HFFc6 (cell line): ENCODE measurements around the gene SLFN11. TPM values are rescaled to one million over a fixed set of nuclear protein-coding genes. Genes with fewer than 3 reads are reported as not detected.

Experiments
- DNase-seq: peaks from one replicate; pipeline ENCODE4 v3.0.0-alpha.2; 2018
- H3K27ac Mint-ChIP-seq: 2 replicates; pipeline ENCODE4 v1.8.0; 2020; ENCODE audit warnings: mild to moderate bottlenecking, mixed read lengths
- H3K27me3 Mint-ChIP-seq: 2 replicates; pipeline ENCODE4 v1.8.0; 2021; ENCODE audit warnings: mild to moderate bottlenecking, moderate library complexity, mixed read lengths; ENCODE audit not compliant: insufficient read depth
- H3K36me3 Mint-ChIP-seq: 2 replicates; pipeline ENCODE4 v1.8.0; 2021; ENCODE audit warnings: low read depth, mixed read lengths
- H3K4me1 Mint-ChIP-seq: 2 replicates; pipeline ENCODE4 v1.8.0; 2020; ENCODE audit warnings: low read depth, mixed read lengths
- H3K4me3 Mint-ChIP-seq: 2 replicates; pipeline ENCODE4 v1.8.0; 2020; ENCODE audit warnings: mild to moderate bottlenecking, moderate library complexity, mixed read lengths
- H3K9me3 Mint-ChIP-seq: 2 replicates; pipeline ENCODE4 v1.8.0; 2020; ENCODE audit warnings: mild to moderate bottlenecking, mixed read lengths
- CTCF ChIP-seq: fragments of 200-600 bp; sonication (generic); IDR thresholded peaks from 2 replicates; pipeline ENCODE4 v1.5.0; 2021; ENCODE audit warnings: antibody characterized with exemption, mild to moderate bottlenecking
- total RNA-seq, 6 experiments: library from RNA; stranded (reverse); fragmentation: NEBNext Ultra II Directional; extraction: Animal tissue kit (Norgen Biotek cat#: 25700); gene quantifications; 2 replicates in 1 of 6; 3 replicates in 5 of 6; pipeline ENCODE4 v1.2.3, GENCODE V29; 2021

Gene SLFN11
- total RNA-seq, 6 experiments from 2014 or later: 24.2 to 44.3 (median 37.9) TPM

GRCh38 chr17:35315971-35316370 is 57.5 kb downstream of the SLFN11 start:
- Mint-ChIP-seq H3K27me3 (peaks cover 2% of the 10 kb centered on the region), H3K36me3 (no peaks in the 10 kb centered on the region), H3K4me1 (peaks cover 30% of the 10 kb centered on the region), H3K4me3 (no peak overlapping the region), H3K27ac (no peak overlapping the region; the same call in 1 of the 2 replicates), H3K9me3 (no peaks in the 10 kb centered on the region)
- TF ChIP-seq CTCF: no peak
- no peak for DNase-seq

GRCh38 chr17:35315283-35315682 is 58.1 kb downstream of the SLFN11 start:
- peak; percentile 88 for DNase-seq
- Mint-ChIP-seq H3K4me3 (peak overlapping the region; percentile 45), H3K27ac (peak overlapping the region; percentile 80), H3K27me3 (peaks cover 1% of the 10 kb centered on the region; the same call in 1 of the 2 replicates), H3K9me3 (no peaks in the 10 kb centered on the region), H3K4me1 (peaks cover 30% of the 10 kb centered on the region), H3K36me3 (no peaks in the 10 kb centered on the region)
- no peak; the same call in 1 of the 2 replicates for TF ChIP-seq CTCF

GRCh38 chr17:35314415-35315216 is 58.8 kb downstream of the SLFN11 start:
- Mint-ChIP-seq H3K36me3 (no peaks in the 10 kb centered on the region), H3K9me3 (no peaks in the 10 kb centered on the region), H3K4me1 (peaks cover 30% of the 10 kb centered on the region), H3K27ac (peak overlapping the region; percentile 80), H3K27me3 (peaks cover 1% of the 10 kb centered on the region; the same call in 1 of the 2 replicates), H3K4me3 (peak overlapping the region; percentile 45)
- DNase-seq: no peak
- TF ChIP-seq CTCF: no peak

DNA sequence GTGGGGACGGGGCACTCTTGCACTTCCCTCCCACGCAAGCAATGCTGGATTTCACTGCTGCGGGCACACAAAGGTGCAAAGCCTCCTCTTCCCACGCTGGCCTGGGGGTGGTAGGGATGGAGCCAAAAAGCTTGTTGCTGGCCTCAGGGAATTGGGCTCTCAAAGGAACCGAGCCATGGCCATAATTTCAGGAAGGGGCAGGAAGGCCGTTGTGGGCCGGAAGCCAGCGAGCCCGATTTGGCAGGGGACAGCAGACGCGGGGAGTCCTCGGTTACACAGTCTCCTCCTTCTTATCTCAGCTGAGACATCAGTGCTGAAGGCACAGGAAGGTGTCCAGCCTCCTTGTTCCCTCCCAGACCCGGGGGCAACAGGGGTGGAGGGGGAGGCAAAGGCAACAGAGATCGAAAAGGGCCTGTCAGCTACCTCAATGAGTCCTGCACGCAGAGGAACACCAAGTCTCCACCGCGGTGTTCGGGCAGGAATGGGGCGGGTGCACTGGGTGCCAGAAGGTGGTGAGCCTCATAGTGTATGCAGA is 59.5 kb downstream of the SLFN11 start:
- H3K27me3 Mint-ChIP-seq: peaks cover 1% of the 10 kb centered on the region; the same call in 1 of the 2 replicates
- no peaks in the 10 kb centered on the region for H3K9me3 Mint-ChIP-seq
- no peak for DNase-seq
- peaks cover 30% of the 10 kb centered on the region for H3K4me1 Mint-ChIP-seq
- H3K36me3 Mint-ChIP-seq: no peaks in the 10 kb centered on the region
- H3K27ac Mint-ChIP-seq: peak overlapping the region; percentile 27; the same call in 1 of the 2 replicates
- H3K4me3 Mint-ChIP-seq: no peak overlapping the region
- no peak for TF ChIP-seq CTCF

DNA sequence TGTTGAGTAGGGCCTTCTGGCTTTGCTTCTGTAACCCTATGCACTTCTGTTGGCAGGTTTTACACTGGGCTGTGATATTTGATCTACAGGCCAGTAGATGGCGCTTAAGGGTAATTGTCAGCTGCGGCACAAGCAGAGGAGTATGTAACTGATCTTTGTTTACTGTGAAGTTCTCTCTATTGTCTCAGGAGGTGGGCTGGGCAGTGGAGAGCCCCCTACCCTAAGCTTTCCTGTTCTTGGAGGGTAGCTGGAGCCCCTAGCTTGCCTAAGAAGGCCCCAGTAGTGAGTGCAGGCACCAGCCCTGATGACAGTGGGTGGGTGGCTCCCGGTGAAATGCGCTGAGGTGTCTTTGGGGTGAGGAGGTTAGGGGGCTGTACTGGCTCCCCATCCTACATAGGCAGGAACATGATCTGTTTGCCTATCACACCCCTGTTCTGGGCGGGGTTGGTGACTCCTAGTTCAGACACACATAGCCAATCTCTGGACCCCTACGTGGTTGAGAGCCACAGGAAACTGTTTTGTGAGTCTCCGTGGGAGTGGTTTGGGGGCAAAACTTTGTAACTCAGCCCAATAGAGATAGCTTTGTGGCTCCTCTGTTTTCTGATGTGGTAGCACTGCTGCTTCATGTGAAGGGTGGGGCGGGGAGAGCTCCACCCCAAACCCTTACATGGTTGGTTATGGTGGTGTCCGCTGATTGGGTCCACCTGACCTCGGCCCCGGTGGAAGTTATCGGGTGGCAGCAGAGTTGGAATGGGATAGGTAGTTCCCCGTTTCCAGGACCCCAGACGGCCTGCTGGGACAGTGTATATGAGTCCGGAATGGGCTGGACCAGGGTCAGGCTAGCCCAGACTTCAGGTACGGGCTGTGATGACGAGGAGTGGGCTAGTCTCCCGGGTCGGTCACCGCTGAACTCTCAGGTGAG is 60.4 kb downstream of the SLFN11 start:
- Mint-ChIP-seq H3K9me3 (no peaks in the 10 kb centered on the region), H3K4me1 (peaks cover 30% of the 10 kb centered on the region), H3K27me3 (peaks cover 1% of the 10 kb centered on the region; the same call in 1 of the 2 replicates), H3K36me3 (no peaks in the 10 kb centered on the region), H3K4me3 (peak overlapping the region; percentile 45; the same call in 1 of the 2 replicates), H3K27ac (peak overlapping the region; percentile 53; the same call in 1 of the 2 replicates)
- TF ChIP-seq CTCF: peak; percentile 86
- peak; percentile 53 for DNase-seq
